Neural progenitor cell (in vitro differentiated cells): ENCODE data around the gene MED31. TPM values are rescaled to one million over a fixed set of nuclear protein-coding genes. Genes with fewer than 3 reads are reported as not detected.

Source experiments
- DNase-seq: peaks from one replicate; pipeline ENCODE4 v3.0.0-alpha.2; 2016; ENCODE audit warnings: low spot score
- H2AFZ ChIP-seq: fragments of 200-600 bp; sonication (generic); replicated peaks from 2 replicates; pipeline ENCODE4 v1.6.1; 2016; ENCODE audit warnings: antibody characterized with exemption
- H3F3A ChIP-seq: fragments of 200-600 bp; sonication (generic); 2 replicates; pipeline ENCODE4 v1.6.1; 2016; ENCODE audit warnings: antibody characterized with exemption, low read depth
- H3K27ac ChIP-seq: fragments of 200-600 bp; sonication (generic); 2 replicates; pipeline ENCODE4 v1.5.1; 2016; ENCODE audit warnings: mild to moderate bottlenecking
- H3K27me3 ChIP-seq: fragments of 200-600 bp; sonication (generic); 2 replicates; pipeline ENCODE4 v1.6.1; 2016; ENCODE audit warnings: mild to moderate bottlenecking, moderate library complexity
- H3K36me3 ChIP-seq: fragments of 200-600 bp; sonication (generic); 2 replicates; pipeline ENCODE4 v1.5.1; 2016
- H3K4me1 ChIP-seq: fragments of 200-600 bp; sonication (generic); 2 replicates; pipeline ENCODE4 v1.6.1; 2016; ENCODE audit warnings: mixed run types
- H3K4me2 ChIP-seq: fragments of 200-600 bp; sonication (generic); 2 replicates; pipeline ENCODE4 v1.6.1; 2016
- H3K4me3 ChIP-seq: fragments of 200-600 bp; sonication (generic); 2 replicates; pipeline ENCODE4 v1.5.1; 2016
- H3K79me2 ChIP-seq: fragments of 200-600 bp; sonication (generic); 2 replicates; pipeline ENCODE4 v1.6.1; 2016; ENCODE audit warnings: low read depth
- H3K9ac ChIP-seq: fragments of 200-600 bp; sonication (generic); 2 replicates; pipeline ENCODE4 v1.6.1; 2016
- H3K9me3 ChIP-seq: fragments of 200-600 bp; sonication (generic); 2 replicates; pipeline ENCODE4 v1.5.1; 2016; ENCODE audit warnings: low read depth
- H4K20me1 ChIP-seq: fragments of 200-600 bp; sonication (generic); 2 replicates; pipeline ENCODE4 v1.6.1; 2016; ENCODE audit warnings: low read depth
- H3K27ac Mint-ChIP-seq: 3 replicates; pipeline ENCODE4 v1.8.0; 2021; ENCODE audit warnings: mixed read lengths
- H3K27me3 Mint-ChIP-seq: 2 replicates; pipeline ENCODE4 v1.8.0; 2022; ENCODE audit warnings: low read depth, mild to moderate bottlenecking, inconsistent platforms, moderate library complexity, mixed read lengths; ENCODE audit not compliant: insufficient read depth
- H3K36me3 Mint-ChIP-seq: 3 replicates; pipeline ENCODE4 v1.8.0; 2021; ENCODE audit warnings: mixed read lengths
- H3K4me1 Mint-ChIP-seq: 3 replicates; pipeline ENCODE4 v1.8.0; 2021; ENCODE audit warnings: mixed read lengths
- H3K4me3 Mint-ChIP-seq: 3 replicates; pipeline ENCODE4 v1.8.0; 2021; ENCODE audit warnings: mild to moderate bottlenecking, moderate library complexity, mixed read lengths
- H3K9me3 Mint-ChIP-seq: 3 replicates; pipeline ENCODE4 v1.8.0; 2020; ENCODE audit warnings: mixed read lengths
- EZH2 ChIP-seq: fragments of 200-600 bp; sonication (generic); IDR thresholded peaks from 2 replicates; pipeline ENCODE4 v1.6.1; 2017; ENCODE audit warnings: antibody characterized with exemption, mild to moderate bottlenecking, moderate library complexity
- EZH2phosphoT487 ChIP-seq: fragments of 200-600 bp; sonication (generic); IDR thresholded peaks from 2 replicates; pipeline ENCODE4 v1.6.1; 2017; ENCODE audit warnings: antibody characterized with exemption
- total RNA-seq: library from RNA; depleted of rRNA; stranded (reverse); fragments of >200 nt; gene quantifications from 2 replicates; pipeline ENCODE4 v1.2.3, GENCODE V29; 2015; ENCODE audit warnings: low replicate concordance
- TF ChIP-seq, protein P1 (sequence below): fragments of 200-600 bp; sonication (generic); IDR thresholded peaks from 2 replicates; pipeline ENCODE4 v1.5.1; 2017; ENCODE audit warnings: antibody characterized with exemption, mild to moderate bottlenecking

Gene MED31
- total RNA-seq, 1 donor from 2014 or later, result 35.7 TPM

DNA sequence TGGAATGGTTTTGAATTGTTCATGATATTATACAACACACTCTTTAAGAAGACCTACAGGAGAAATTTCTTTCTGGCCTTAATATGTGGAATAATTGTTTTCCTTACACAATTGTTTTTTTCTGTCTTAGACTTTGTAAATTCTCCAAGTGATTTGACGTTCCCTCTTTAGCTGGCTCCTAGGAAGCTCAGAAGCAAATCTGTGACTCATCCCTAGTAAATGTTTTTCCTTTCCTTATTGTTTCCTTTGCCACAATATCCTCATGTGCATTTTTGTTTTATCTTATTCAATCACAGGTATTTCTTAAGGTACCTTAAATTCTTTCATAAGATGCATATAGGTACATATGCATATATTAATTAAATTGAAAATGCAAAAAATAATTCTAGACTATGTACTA lies 24.4 kb downstream of the MED31 start:
- no peak for TF ChIP-seq EZH2phosphoT487
- TF ChIP-seq EZH2, result no peak
- H3K9me3 Mint-ChIP-seq, result no peaks in the 10 kb centered on the region
- H3K4me3 Mint-ChIP-seq, result no peak overlapping the region
- no peaks in the 10 kb centered on the region for H3K27me3 Mint-ChIP-seq
- H3K27ac Mint-ChIP-seq, result no peak overlapping the region
- no peaks in the 10 kb centered on the region for H3K4me1 ChIP-seq
- DNase-seq, result no peak
- H3K27me3 ChIP-seq, result no peaks in the 10 kb centered on the region
- no peak overlapping the region for H3K9ac ChIP-seq
- H3K9me3 ChIP-seq, result no peaks in the 10 kb centered on the region
- H3F3A ChIP-seq, result no peaks in the 10 kb centered on the region
- no peaks in the 10 kb centered on the region for H4K20me1 ChIP-seq
- H3K27ac ChIP-seq, result no peak overlapping the region
- H3K36me3 Mint-ChIP-seq, result peaks cover 19% of the 10 kb centered on the region
- H3K36me3 ChIP-seq, result peaks cover 6% of the 10 kb centered on the region
- no peak overlapping the region for H3K4me3 ChIP-seq
- H3K79me2 ChIP-seq, result peaks cover 2% of the 10 kb centered on the region
- no peak overlapping the region for H3K4me2 ChIP-seq
- no peaks in the 10 kb centered on the region for H3K4me1 Mint-ChIP-seq
- H2AFZ ChIP-seq, result no peak overlapping the region

GRCh38 chr17:6626616-6627015 lies 24.8 kb downstream of the MED31 start:
- no peaks in the 10 kb centered on the region for H3K9me3 Mint-ChIP-seq
- no peaks in the 10 kb centered on the region for H3K27me3 Mint-ChIP-seq
- peaks cover 19% of the 10 kb centered on the region for H3K36me3 Mint-ChIP-seq
- no peaks in the 10 kb centered on the region for H3K27me3 ChIP-seq
- H3K4me3 ChIP-seq, result no peak overlapping the region
- H4K20me1 ChIP-seq, result no peaks in the 10 kb centered on the region
- no peak overlapping the region for H3K27ac ChIP-seq
- no peak overlapping the region for H3K4me3 Mint-ChIP-seq
- H3K4me2 ChIP-seq, result no peak overlapping the region
- no peak for DNase-seq
- H3K9ac ChIP-seq, result no peak overlapping the region
- peaks cover 6% of the 10 kb centered on the region for H3K36me3 ChIP-seq
- peaks cover 2% of the 10 kb centered on the region for H3K79me2 ChIP-seq
- H2AFZ ChIP-seq, result no peak overlapping the region
- no peaks in the 10 kb centered on the region for H3F3A ChIP-seq
- no peaks in the 10 kb centered on the region for H3K4me1 ChIP-seq
- no peaks in the 10 kb centered on the region for H3K9me3 ChIP-seq
- no peak overlapping the region for H3K27ac Mint-ChIP-seq
- H3K4me1 Mint-ChIP-seq, result no peaks in the 10 kb centered on the region
- TF ChIP-seq, protein P1, sequence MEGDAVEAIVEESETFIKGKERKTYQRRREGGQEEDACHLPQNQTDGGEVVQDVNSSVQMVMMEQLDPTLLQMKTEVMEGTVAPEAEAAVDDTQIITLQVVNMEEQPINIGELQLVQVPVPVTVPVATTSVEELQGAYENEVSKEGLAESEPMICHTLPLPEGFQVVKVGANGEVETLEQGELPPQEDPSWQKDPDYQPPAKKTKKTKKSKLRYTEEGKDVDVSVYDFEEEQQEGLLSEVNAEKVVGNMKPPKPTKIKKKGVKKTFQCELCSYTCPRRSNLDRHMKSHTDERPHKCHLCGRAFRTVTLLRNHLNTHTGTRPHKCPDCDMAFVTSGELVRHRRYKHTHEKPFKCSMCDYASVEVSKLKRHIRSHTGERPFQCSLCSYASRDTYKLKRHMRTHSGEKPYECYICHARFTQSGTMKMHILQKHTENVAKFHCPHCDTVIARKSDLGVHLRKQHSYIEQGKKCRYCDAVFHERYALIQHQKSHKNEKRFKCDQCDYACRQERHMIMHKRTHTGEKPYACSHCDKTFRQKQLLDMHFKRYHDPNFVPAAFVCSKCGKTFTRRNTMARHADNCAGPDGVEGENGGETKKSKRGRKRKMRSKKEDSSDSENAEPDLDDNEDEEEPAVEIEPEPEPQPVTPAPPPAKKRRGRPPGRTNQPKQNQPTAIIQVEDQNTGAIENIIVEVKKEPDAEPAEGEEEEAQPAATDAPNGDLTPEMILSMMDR, result no peak
- TF ChIP-seq EZH2 (no peak), EZH2phosphoT487 (no peak)

- Mint-ChIP-seq H3K9me3 (no peaks in the 10 kb centered on the region), H3K27me3 (no peaks in the 10 kb centered on the region), H3K27ac (no peak overlapping the region), H3K4me1 (no peaks in the 10 kb centered on the region), H3K4me3 (no peak overlapping the region), H3K36me3 (peaks cover 12% of the 10 kb centered on the region)
- TF ChIP-seq, protein P1, result no peak
- no peak for TF ChIP-seq EZH2
- no peak for TF ChIP-seq EZH2phosphoT487
- Histone ChIP-seq H3K27ac (no peak overlapping the region), H3K4me1 (no peaks in the 10 kb centered on the region), H3K4me2 (no peak overlapping the region), H3K36me3 (no peaks in the 10 kb centered on the region), H2AFZ (no peak overlapping the region), H3K9me3 (no peaks in the 10 kb centered on the region), H3K79me2 (no peaks in the 10 kb centered on the region), H3K27me3 (no peaks in the 10 kb centered on the region), H3F3A (no peaks in the 10 kb centered on the region), H4K20me1 (no peaks in the 10 kb centered on the region), H3K4me3 (no peak overlapping the region), H3K9ac (no peak overlapping the region)
- DNase-seq, result no peak
These were observed 27.5 kb downstream of the MED31 start for GRCh38 chr17:6623941-6624340.

GRCh38 chr17:6611231-6611630 lies 40.2 kb downstream of the MED31 start:
- H3K27me3 Mint-ChIP-seq, result no peaks in the 10 kb centered on the region
- no peak overlapping the region for H2AFZ ChIP-seq
- no peak overlapping the region for H3K9ac ChIP-seq
- no peaks in the 10 kb centered on the region for H3K4me1 ChIP-seq
- H3K36me3 ChIP-seq, result peaks cover 3% of the 10 kb centered on the region
- peaks cover 29% of the 10 kb centered on the region for H3K36me3 Mint-ChIP-seq
- H4K20me1 ChIP-seq, result no peaks in the 10 kb centered on the region
- no peaks in the 10 kb centered on the region for H3K4me1 Mint-ChIP-seq
- H3F3A ChIP-seq, result no peaks in the 10 kb centered on the region
- H3K4me2 ChIP-seq, result no peak overlapping the region
- H3K27me3 ChIP-seq, result no peaks in the 10 kb centered on the region
- no peak overlapping the region for H3K27ac Mint-ChIP-seq
- no peak overlapping the region for H3K4me3 ChIP-seq
- H3K9me3 Mint-ChIP-seq, result no peaks in the 10 kb centered on the region
- TF ChIP-seq EZH2phosphoT487 (no peak), EZH2 (no peak)
- TF ChIP-seq, protein P1, result no peak
- no peak overlapping the region for H3K27ac ChIP-seq
- H3K9me3 ChIP-seq, result no peaks in the 10 kb centered on the region
- H3K79me2 ChIP-seq, result no peaks in the 10 kb centered on the region
- no peak for DNase-seq
- no peak overlapping the region for H3K4me3 Mint-ChIP-seq
